Neural progenitor cell (in vitro differentiated cells): Measurements from ENCODE around the gene TRIO.

Source experiments
- CTCF ChIP-seq: fragments of 200-600 bp; sonication (generic); IDR thresholded peaks from 2 replicates; pipeline ENCODE4 v1.5.1; 2017; ENCODE audit warnings: antibody characterized with exemption, mild to moderate bottlenecking
- EZH2phosphoT487 ChIP-seq: fragments of 200-600 bp; sonication (generic); IDR thresholded peaks from 2 replicates; pipeline ENCODE4 v1.6.1; 2017; ENCODE audit warnings: antibody characterized with exemption

GRCh38 chr5:14503681-14504331 lies 360.7 kb downstream of the TRIO start:
- TF ChIP-seq CTCF (no peak), EZH2phosphoT487 (no peak)
